Measurements from ENCODE around the gene ALG13. TPM values are rescaled to one million over a fixed set of nuclear protein-coding genes. Genes with fewer than 3 reads are reported as not detected.
A peak's percentile ranks its signal among the peaks of the same experiment; 100 is the strongest.

The ALG13 gene
- polyA plus RNA-seq, 3 donors, result 62.0 to 94.5 (median 83.5) TPM

DNA sequence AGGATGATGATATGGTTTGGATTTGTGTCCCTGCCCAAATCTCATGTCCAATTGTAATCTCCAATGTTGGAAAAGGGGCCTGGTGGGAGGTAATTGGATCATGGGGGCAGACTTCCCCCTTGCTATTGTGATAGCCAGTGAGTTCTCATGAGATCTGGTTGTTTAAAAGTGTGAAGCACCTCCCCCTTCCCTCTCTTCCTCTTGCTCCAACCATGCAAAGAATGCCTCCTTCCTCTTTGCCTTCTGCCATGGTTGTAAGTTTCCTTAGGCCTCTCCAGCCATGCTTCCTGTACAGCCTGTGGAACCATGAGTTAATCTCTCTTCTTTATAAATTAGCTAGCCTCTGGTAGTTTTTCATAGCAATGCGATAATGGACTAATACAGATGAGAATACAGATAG, 19.7 kb upstream of the ALG13 start:
- Histone ChIP-seq H3K9me3 (replicated peaks in 1 of 2; ENCODE audit: control insufficient read depth in 1 of 2, insufficient read depth in 1 of 2, low read length in 2 of 2) (no peaks in the 10 kb centered on the region), H2AFZ (ENCODE audit: insufficient read depth, low read depth, low read length, poor library complexity, severe bottlenecking) (no peak overlapping the region), H3K4me3 (replicated peaks in 1 of 3; ENCODE audit: low read depth in 2 of 3, low read length in 3 of 3) (no peak overlapping the region), H3K27ac (ENCODE audit: low read depth in 1 of 2, low read length in 2 of 2) (no peak overlapping the region), H4K20me1 (ENCODE audit: insufficient read depth, low read length) (no peaks in the 10 kb centered on the region), H3K79me2 (ENCODE audit: insufficient read depth, low read length) (no peaks in the 10 kb centered on the region), H3K9ac (ENCODE audit: insufficient read depth, low read length, poor library complexity, severe bottlenecking) (no peak overlapping the region), H3K36me3 (replicated peaks in 1 of 2; ENCODE audit: control insufficient read depth in 1 of 2, insufficient read depth in 2 of 2, low read length in 2 of 2) (no peaks in the 10 kb centered on the region), H3K4me1 (ENCODE audit: control insufficient read depth in 1 of 2, insufficient read depth in 2 of 2, low read length in 2 of 2) (peaks cover 8 to 13% of the 10 kb centered on the region in 2 donors), H3K4me2 (replicated peaks; ENCODE audit: extremely low read depth, low read length, poor library complexity, severe bottlenecking) (no peak overlapping the region), H3K27me3 (ENCODE audit: control insufficient read depth in 2 of 2, insufficient read depth in 2 of 2, low read length in 2 of 2) (no peaks in the 10 kb centered on the region)
- H3K4me3 Mint-ChIP-seq, result no peak overlapping the region
- peaks cover 10% of the 10 kb centered on the region for H3K4me1 Mint-ChIP-seq
- H3K27ac Mint-ChIP-seq, result peak overlapping the region in 4 of 7 donors; percentile 18 to 61 (median 36)
- TF ChIP-seq CTCF (IDR thresholded peaks at IDR 0.05), result no peak
- peak in 1 of 3 donors; percentile 3 for DNase-seq
- WGBS (ENCODE audit: insufficient coverage), result no CpG with 5 or more reads among the region's 1 CpG
- intact Hi-C loops (cut with micrococcal nuclease), result no loop called here
- peaks cover 0 to 3% (median 0%) of the 10 kb centered on the region in 3 donors for H3K27me3 Mint-ChIP-seq (ENCODE audit: low read depth in 3 of 3)
- H3K9me3 Mint-ChIP-seq, result peaks cover 0 to 4% (median 0%) of the 10 kb centered on the region in 7 donors
- H3K36me3 Mint-ChIP-seq, result no peaks in the 10 kb centered on the region

GRCh38 chrX:111662292-111662691, 18.7 kb upstream of the ALG13 start:
- no peaks in the 10 kb centered on the region for H3K79me2 ChIP-seq (ENCODE audit: insufficient read depth, low read length)
- no peaks in the 10 kb centered on the region for H3K9me3 ChIP-seq (replicated peaks in 1 of 2; ENCODE audit: control insufficient read depth in 1 of 2, insufficient read depth in 1 of 2, low read length in 2 of 2)
- peak in 2 of 3 donors; percentile 6 to 21 for DNase-seq
- H3K9me3 Mint-ChIP-seq, result peaks cover 0 to 4% (median 0%) of the 10 kb centered on the region in 7 donors
- H4K20me1 ChIP-seq (ENCODE audit: insufficient read depth, low read length), result no peaks in the 10 kb centered on the region
- no peak overlapping the region for H3K4me3 ChIP-seq (replicated peaks in 1 of 3; ENCODE audit: low read depth in 2 of 3, low read length in 3 of 3)
- no peaks in the 10 kb centered on the region for H3K36me3 ChIP-seq (replicated peaks in 1 of 2; ENCODE audit: control insufficient read depth in 1 of 2, insufficient read depth in 2 of 2, low read length in 2 of 2)
- H2AFZ ChIP-seq (ENCODE audit: insufficient read depth, low read depth, low read length, poor library complexity, severe bottlenecking), result no peak overlapping the region
- H3K27ac ChIP-seq (ENCODE audit: low read depth in 1 of 2, low read length in 2 of 2), result no peak overlapping the region
- no peak for TF ChIP-seq CTCF (IDR thresholded peaks at IDR 0.05)
- H3K4me1 Mint-ChIP-seq, result peaks cover 10% of the 10 kb centered on the region
- intact Hi-C loops (cut with micrococcal nuclease), result no loop called here
- no peaks in the 10 kb centered on the region for H3K27me3 Mint-ChIP-seq (ENCODE audit: low read depth in 3 of 3)
- H3K36me3 Mint-ChIP-seq, result no peaks in the 10 kb centered on the region
- no peak overlapping the region for H3K4me3 Mint-ChIP-seq
- H3K27ac Mint-ChIP-seq, result no peak overlapping the region
- H3K4me2 ChIP-seq (replicated peaks; ENCODE audit: extremely low read depth, low read length, poor library complexity, severe bottlenecking), result no peak overlapping the region
- no peak overlapping the region for H3K9ac ChIP-seq (ENCODE audit: insufficient read depth, low read length, poor library complexity, severe bottlenecking)
- WGBS (ENCODE audit: insufficient coverage), result no CpG with 5 or more reads among the region's 3 CpGs
- H3K4me1 ChIP-seq (ENCODE audit: control insufficient read depth in 1 of 2, insufficient read depth in 2 of 2, low read length in 2 of 2), result peaks cover 8 to 13% of the 10 kb centered on the region in 2 donors
- H3K27me3 ChIP-seq (ENCODE audit: control insufficient read depth in 2 of 2, insufficient read depth in 2 of 2, low read length in 2 of 2), result no peaks in the 10 kb centered on the region

All from CD14-positive monocyte (primary cell).